GM18951 (cell line): Measurements from ENCODE around the gene GPRIN2.
"Not testable (repeated sequence)": the region's sequence is repeated elsewhere in the genome, so short reads cannot be mapped to it uniquely, and the experiment has no call there.

ENCODE experiments used
- POLR2A ChIP-seq: IDR thresholded peaks from 4 replicates; pipeline ENCODE4 v1.6.1; 2011; ENCODE audit warnings: mild to moderate bottlenecking; ENCODE audit not compliant: insufficient read length, insufficient read depth; ENCODE audit errors: extremely low read depth
- in situ Hi-C: fragments of 300-500 bp; cut with MboI; formaldehyde crosslinking; loops from one replicate; pipeline ENCODE4 v1.12.0; 2022; ENCODE audit warnings: low sequenced_read_pairs, mixed read lengths, inconsistent platforms; ENCODE audit not compliant: unreplicated experiment

The GPRIN2 gene

DNA sequence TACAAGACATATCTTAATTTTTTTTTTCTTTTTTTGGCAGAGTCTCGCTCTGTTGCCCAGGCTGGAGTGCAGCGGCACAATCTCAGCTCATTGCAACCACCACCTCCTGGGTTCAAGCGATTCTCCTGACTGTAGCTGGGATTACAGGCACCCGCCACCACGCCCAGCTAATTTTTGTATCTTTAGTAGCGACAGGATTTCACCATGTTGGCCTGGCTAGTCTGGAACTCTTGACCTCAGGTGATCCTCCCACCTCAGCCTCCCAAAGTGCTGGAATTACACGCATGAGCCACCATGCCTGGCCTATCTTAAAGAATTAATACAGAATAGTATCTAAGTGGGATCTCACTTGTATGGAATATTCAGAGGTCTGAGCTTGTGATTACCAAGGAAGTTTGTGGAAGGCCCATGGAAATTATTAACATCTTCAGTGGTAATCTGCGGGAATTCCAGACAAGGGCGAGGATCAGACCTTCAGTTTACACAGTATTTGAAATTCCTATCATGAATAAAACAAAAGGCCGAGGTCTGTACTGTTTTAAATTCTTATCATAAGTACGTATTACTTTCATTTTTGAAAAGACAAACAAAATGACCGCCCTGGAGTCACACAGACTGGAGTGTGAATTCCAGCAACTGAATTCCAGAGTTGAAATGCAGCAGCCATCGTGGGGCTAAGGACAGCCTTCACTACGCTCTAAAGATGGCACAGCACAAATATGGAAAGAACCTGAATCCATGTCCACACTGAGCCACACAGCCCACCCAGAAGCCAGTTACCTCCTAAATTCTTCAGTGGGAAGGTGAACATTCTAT, 16.7 kb downstream of the GPRIN2 start:
- in situ Hi-C loops, result loop anchor here (10.0 kb wide), 1 partner anchor 1335 kb away; no protein-coding TSS in a partner anchor
- no peak for TF ChIP-seq POLR2A

DNA sequence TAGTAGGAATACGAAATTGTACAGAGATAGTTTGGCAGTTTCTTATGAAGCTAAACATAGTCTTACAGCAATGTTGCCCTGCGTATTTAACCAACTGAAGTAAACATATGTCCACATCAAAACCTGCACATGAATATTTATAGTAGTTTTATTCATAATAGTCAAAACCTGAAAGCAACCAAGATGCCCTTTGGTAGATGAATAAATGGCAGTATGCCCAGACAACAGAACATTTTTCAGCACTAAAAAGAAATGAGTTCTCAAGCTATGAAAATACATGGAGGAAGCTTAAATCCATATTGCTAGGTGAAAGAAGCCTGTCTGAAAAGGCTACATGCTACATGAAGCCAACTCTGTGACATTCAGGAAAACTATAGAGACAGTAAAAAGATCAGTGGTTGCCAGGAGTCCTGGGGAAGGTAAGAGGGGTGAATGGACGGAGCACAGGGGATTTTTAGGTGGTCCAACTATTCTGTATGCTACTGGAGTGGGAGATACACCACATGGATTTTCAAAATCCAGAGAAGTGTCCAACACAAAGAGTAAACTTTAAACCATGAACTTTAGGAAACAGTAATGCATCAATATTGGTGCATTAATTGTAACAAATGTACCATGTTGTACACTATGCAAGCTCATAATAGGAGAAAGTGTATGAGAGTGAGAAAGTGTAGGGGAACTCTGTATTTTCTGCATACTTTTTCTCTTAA, 17.6 kb downstream of the GPRIN2 start:
- in situ Hi-C loops, result no loop called here
- TF ChIP-seq POLR2A, result no peak

- TF ChIP-seq POLR2A, result no peak
- in situ Hi-C loops, result no loop called here
Measured at GRCh38 chr10:46538155-46538554, 18.3 kb downstream of the GPRIN2 start.

- in situ Hi-C loops, result no loop called here
- no peak for TF ChIP-seq POLR2A
Measured at GRCh38 chr10:46537309-46537708, 19.1 kb downstream of the GPRIN2 start.

DNA sequence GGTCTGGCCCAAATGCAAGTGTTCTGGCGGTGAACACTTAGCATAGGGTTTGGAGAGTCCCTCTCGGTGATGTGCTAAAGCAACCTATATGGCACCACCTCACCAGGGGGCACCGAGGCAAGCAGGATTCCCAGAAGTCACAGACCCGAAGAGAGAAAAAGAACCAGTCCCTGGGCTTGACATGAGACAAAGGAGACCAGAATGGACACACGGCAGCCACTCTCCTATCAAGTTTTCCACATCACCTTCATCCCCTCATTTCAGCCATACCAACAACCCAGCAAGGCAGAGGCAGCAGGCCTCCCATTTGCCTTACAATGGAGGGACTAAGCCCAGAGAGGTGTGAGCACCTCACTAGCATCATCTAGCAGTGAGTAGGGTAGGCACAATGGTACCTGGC, 19.7 kb downstream of the GPRIN2 start:
- in situ Hi-C loops, result no loop called here
- TF ChIP-seq POLR2A, result no peak

DNA sequence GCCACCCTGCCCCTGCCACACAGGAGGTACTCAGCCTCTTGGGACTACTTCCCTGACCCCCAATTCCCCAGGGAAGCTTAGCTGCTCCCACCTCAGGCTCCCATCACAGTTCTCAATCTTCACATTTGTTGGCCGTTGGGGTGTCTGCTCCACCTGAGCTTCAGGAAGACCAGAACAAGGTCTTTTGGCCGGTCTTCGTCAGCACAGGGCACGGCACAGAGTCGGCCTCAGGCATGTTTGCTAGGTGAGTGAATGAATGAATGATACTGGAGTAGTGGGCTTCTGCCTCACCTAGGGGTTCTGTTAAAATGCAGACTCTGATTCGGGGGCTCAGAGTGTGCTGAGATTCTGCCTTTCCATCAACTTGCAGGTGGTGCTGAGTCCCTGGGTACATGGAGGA, 20.3 kb downstream of the GPRIN2 start:
- in situ Hi-C loops, result no loop called here
- TF ChIP-seq POLR2A, result no peak

GRCh38 chr10:46534828-46535524, 21.5 kb downstream of the GPRIN2 start:
- in situ Hi-C loops, result no loop called here
- no peak for TF ChIP-seq POLR2A

- in situ Hi-C loops, result not testable (repeated sequence)
Measured at GRCh38 chr10:46532256-46532655, 24.2 kb downstream of the GPRIN2 start.

GRCh38 chr10:46530249-46531186, 25.9 kb downstream of the GPRIN2 start:
- TF ChIP-seq POLR2A, result no peak
- in situ Hi-C loops, result no loop called here

GRCh38 chr10:46529742-46530141, 26.7 kb downstream of the GPRIN2 start:
- in situ Hi-C loops, result not testable (repeated sequence)

DNA sequence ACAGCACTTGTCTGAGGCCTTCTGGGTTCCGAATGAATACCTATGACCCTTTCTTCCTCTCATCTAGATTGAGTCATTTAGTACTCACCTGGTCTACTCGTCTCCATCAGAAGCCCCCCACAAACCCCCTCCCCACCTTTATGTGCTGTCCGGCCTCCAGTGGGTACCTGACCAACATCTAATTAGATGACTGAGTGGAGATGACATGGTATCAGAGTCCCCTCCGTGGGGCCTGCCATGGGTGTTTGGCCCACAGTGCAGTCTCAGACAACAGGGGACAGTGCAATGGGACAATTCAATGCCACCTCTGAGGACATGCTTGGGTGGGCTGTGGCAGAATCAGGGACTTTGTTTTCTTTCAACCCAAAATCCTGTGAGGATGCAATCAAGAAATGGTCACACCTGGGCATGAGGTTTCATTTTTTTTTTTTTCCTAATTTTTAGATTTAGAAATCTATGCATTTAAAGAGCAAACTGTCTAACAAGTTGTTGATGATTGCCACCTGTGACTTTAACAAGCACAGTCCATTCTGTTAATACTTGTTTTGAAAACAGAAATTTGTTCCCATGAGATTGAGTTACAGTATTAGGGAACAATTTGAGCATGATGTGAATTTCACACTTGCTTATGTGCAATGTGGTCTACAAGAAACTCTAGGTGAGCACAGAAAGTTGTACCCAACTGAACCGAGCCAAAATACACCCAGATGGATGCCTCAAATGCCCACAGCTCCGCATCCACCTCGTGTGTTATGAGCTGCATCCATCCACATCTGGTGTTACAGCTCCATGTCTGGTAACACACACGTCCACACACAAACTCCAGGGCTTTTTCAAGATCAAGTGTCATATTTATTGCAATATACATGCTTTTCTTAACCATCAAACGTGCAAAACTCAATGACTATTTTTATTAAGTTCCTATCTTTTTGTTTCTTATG, 27.5 kb downstream of the GPRIN2 start:
- TF ChIP-seq POLR2A, result no peak
- in situ Hi-C loops, result no loop called here

DNA sequence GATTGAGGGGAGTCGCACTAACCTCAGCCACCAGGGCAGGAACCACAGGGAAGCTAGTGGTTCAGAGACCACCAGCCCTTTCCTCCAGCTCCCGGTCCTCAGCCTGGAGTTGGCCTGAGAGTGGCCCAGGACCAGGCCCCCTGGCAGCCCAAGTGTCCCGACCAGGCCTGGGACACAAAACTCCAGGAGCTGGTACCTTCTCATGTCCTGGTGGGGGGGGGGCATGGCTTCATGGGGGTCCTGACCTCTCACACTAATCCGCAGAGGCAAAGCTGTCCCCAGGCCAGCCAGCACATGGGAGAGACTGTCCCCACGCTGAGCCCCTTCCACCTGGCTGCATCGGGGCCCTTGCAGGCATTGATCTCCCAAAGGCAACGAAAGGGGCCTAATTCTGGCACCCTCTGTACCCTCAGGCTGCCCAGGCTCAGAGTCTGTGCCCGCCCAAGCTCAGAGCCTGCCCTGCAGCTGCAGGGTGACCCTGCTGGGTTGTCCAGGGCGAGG, 28.2 kb downstream of the GPRIN2 start:
- in situ Hi-C loops, result no loop called here
- no peak for TF ChIP-seq POLR2A
